GM12878 (cell line): ENCODE measurements around the gene EEFSEC. TPM values are rescaled to one million over a fixed set of nuclear protein-coding genes. Genes with fewer than 3 reads are reported as not detected.

ENCODE experiments used
- ATAC-seq: fragments of 200-7000 bp; cut with Tn5 transposase; 3 replicates; pipeline ENCODE4 v1.9.1; 2020; ENCODE audit warnings: mild to moderate bottlenecking, moderate library complexity
- BruUV-seq: library from RNA; stranded (reverse); fragments of 400-500 nt; replicated peaks from 2 replicates; lab custom pipeline; 2021; lab: Mats Ljungman, UMichigan
- CTCF ChIA-PET: fragments of 300-600 bp; sonication (Branson Sonifier 250); formaldehyde crosslinking; extraction: SDS; loops from one replicate; lab custom pipeline; 2021; ENCODE audit warnings: inconsistent platforms; lab: Yijun Ruan, JAX
- POLR2A ChIA-PET: fragments of 350-600 bp; formaldehyde crosslinking; extraction: SDS; loops from one replicate; lab custom pipeline; 2021; ENCODE audit warnings: inconsistent platforms; lab: Charles Lee
- RAD21 ChIA-PET: fragments of 300-600 bp; sonication (Branson Sonifier 250); formaldehyde crosslinking; loops from one replicate; lab custom pipeline; 2023; ENCODE audit warnings: antibody characterized with exemption; ENCODE audit not compliant: unreplicated experiment; lab: Charles Lee
- SMC1A ChIA-PET: fragments of 300-600 bp; sonication (Branson Sonifier 250); formaldehyde crosslinking; loops from one replicate; lab custom pipeline; 2023; ENCODE audit not compliant: unreplicated experiment, uncharacterized antibody; lab: Charles Lee
- DNase-seq: peaks from one replicate; pipeline ENCODE4 v3.0.0-alpha.2; 2011; ENCODE audit warnings: low read depth, low spot score
- FAIRE-seq: peaks from 3 replicates; lab custom pipeline; 2011; peaks lifted over from hg19 to GRCh38; lab: Jason Lieb, UNC
- H2AFZ ChIP-seq: 2 replicates; pipeline ENCODE4 v1.6.0; 2011; ENCODE audit warnings: low read depth, low read length, control low read depth; ENCODE audit not compliant: control insufficient read depth
- H3K27ac ChIP-seq: 2 replicates; pipeline ENCODE4 v1.5.1; 2011; ENCODE audit warnings: control low read depth; ENCODE audit not compliant: control insufficient read depth, insufficient read depth
- H3K27me3 ChIP-seq, 2 experiments: replicated peaks in 1 of 2; 2 replicates each; pipeline versions ENCODE4 v1.6.0 to v1.6.1; 2011; ENCODE audit warnings: low read length in 1 of 2; ENCODE audit not compliant: control insufficient read depth in 2 of 2, insufficient read depth in 2 of 2
- H3K36me3 ChIP-seq, 2 experiments: 2 replicates each; pipeline ENCODE4 v1.5.1; 2011; ENCODE audit warnings: low read length in 1 of 2; ENCODE audit not compliant: control insufficient read depth in 2 of 2, insufficient read depth in 2 of 2
- H3K4me1 ChIP-seq: 2 replicates; pipeline ENCODE4 v1.6.1; 2011; ENCODE audit warnings: mild to moderate bottlenecking, low read length, moderate library complexity, mixed read lengths; ENCODE audit not compliant: control insufficient read depth, insufficient read depth
- H3K4me2 ChIP-seq: 2 replicates; pipeline ENCODE4 v1.6.0; 2011; ENCODE audit warnings: control low read depth; ENCODE audit not compliant: control insufficient read depth, insufficient read depth
- H3K4me3 ChIP-seq: fragments of 200-600 bp; sonication (generic); 2 replicates; pipeline ENCODE4 v1.5.1; 2016
- H3K79me2 ChIP-seq: 2 replicates; pipeline ENCODE4 v1.6.0; 2011; ENCODE audit warnings: low read length; ENCODE audit not compliant: control insufficient read depth, insufficient read depth
- H3K9ac ChIP-seq: 2 replicates; pipeline ENCODE4 v1.8.0; 2011; ENCODE audit warnings: low read length, control low read depth, mixed read lengths; ENCODE audit not compliant: control insufficient read depth, insufficient read depth
- H3K9me3 ChIP-seq: replicated peaks from 3 replicates; pipeline ENCODE4 v1.5.1; 2011; ENCODE audit warnings: mild to moderate bottlenecking, low read length; ENCODE audit not compliant: control insufficient read depth, insufficient read depth
- H4K20me1 ChIP-seq: 2 replicates; pipeline ENCODE4 v1.6.0; 2011; ENCODE audit not compliant: control insufficient read depth, insufficient read depth
- CUX1 ChIP-seq: IDR thresholded peaks from 2 replicates; pipeline ENCODE4 v1.6.1; 2012; ENCODE audit warnings: improper control_type of control experiment, low read depth, low read length; ENCODE audit not compliant: insufficient replicate concordance
- E4F1 ChIP-seq: fragments of 450-650 bp; IDR thresholded peaks from 2 replicates; pipeline ENCODE4 v1.6.1; 2018; ENCODE audit warnings: borderline replicate concordance, mild to moderate bottlenecking; ENCODE audit not compliant: partially characterized antibody
- ESRRA ChIP-seq: IDR thresholded peaks from 2 replicates; pipeline ENCODE4 v1.6.1; 2012; ENCODE audit warnings: mild to moderate bottlenecking, low read length, improper control_type of control experiment
- KDM1A ChIP-seq: fragments of 200-600 bp; sonication (generic); IDR thresholded peaks from 2 replicates; pipeline ENCODE4 v1.6.1; 2016; ENCODE audit warnings: borderline replicate concordance
- MEF2A ChIP-seq: IDR thresholded peaks from 2 replicates; pipeline ENCODE4 v1.6.1; 2011; ENCODE audit warnings: low read depth, mild to moderate bottlenecking, low read length, moderate library complexity; ENCODE audit not compliant: insufficient read depth
- MYC ChIP-seq: IDR thresholded peaks from 2 replicates; pipeline ENCODE4 v1.6.1; 2011; ENCODE audit warnings: mild to moderate bottlenecking, low read length, moderate library complexity, inconsistent platforms; ENCODE audit not compliant: insufficient read depth, insufficient replicate concordance, insufficient read length, severe bottlenecking
- NFXL1 ChIP-seq: fragments of 450-650 bp; IDR thresholded peaks from 2 replicates; pipeline ENCODE4 v1.6.1; 2017; ENCODE audit warnings: antibody characterized with exemption, mild to moderate bottlenecking, borderline replicate concordance
- PAX5 ChIP-seq: IDR thresholded peaks from 2 replicates; pipeline ENCODE4 v1.6.1; 2011; ENCODE audit warnings: low read depth, low read length, borderline replicate concordance
- PBX3 ChIP-seq: IDR thresholded peaks from 2 replicates; pipeline ENCODE4 v1.6.1; 2011; ENCODE audit warnings: mild to moderate bottlenecking, low read depth, low read length, moderate library complexity; ENCODE audit not compliant: insufficient replicate concordance
- POLR2AphosphoS5 ChIP-seq: IDR thresholded peaks from 2 replicates; pipeline ENCODE4 v1.6.1; 2011; ENCODE audit warnings: mild to moderate bottlenecking, low read length, inconsistent platforms
- RELA ChIP-seq: fragments of 450-650 bp; IDR thresholded peaks from 2 replicates; pipeline ENCODE4 v1.8.0; 2014; ENCODE audit warnings: borderline replicate concordance; ENCODE audit not compliant: partially characterized antibody
- STAT1 ChIP-seq: fragments of 450-650 bp; conservative IDR thresholded peaks from 2 replicates; pipeline ENCODE4 v1.6.1; 2014; ENCODE audit warnings: antibody characterized with exemption, mild to moderate bottlenecking
- SUZ12 ChIP-seq: fragments of 200-600 bp; sonication (generic); IDR thresholded peaks from one replicate; pipeline ENCODE4 v1.6.1; 2018; ENCODE audit warnings: antibody characterized with exemption, mild to moderate bottlenecking; ENCODE audit not compliant: unreplicated experiment
- ZBED1 ChIP-seq: IDR thresholded peaks from 2 replicates; pipeline ENCODE4 v1.6.1; 2016; ENCODE audit warnings: borderline replicate concordance
- ZZZ3 ChIP-seq: IDR thresholded peaks from 2 replicates; pipeline ENCODE4 v1.6.1; 2011; ENCODE audit warnings: low read depth; ENCODE audit not compliant: control insufficient read depth, insufficient read length
- WGBS: methylation state at CpG from one replicate; pipeline ENCODE4 v1.1.6; 2016; ENCODE audit warnings: low lambda C conversion rate; ENCODE audit not compliant: insufficient replicate concordance, insufficient coverage; ENCODE audit errors: missing lambda C conversion rate; 5-methylcytosine and 5-hydroxymethylcytosine counted together
- in situ Hi-C: fragments of 300-500 bp; cut with MboI; formaldehyde crosslinking; loops from 9 replicates; pipeline ENCODE4 v1.14.3; 2018; ENCODE audit warnings: mixed read lengths
- intact Hi-C: fragments of 100-400 bp; cut with micrococcal nuclease; formaldehyde crosslinking; loops from one replicate; pipeline ENCODE4 v1.14.2; 2022; ENCODE audit not compliant: unreplicated experiment
- polyA plus RNA-seq, 11 experiments: library from polyadenylated mRNA; depleted of rRNA in 4 of 11; unstranded in 6 of 11; stranded (reverse) in 5 of 11; fragments of >200 nt; fragmentation: Nextera tagmentation in 4 of 11; fragmentation: Illumina TruSeq in 1 of 11; extraction: Ambion mirVana in 4 of 11; extraction: Trizol in 1 of 11; gene quantifications; 1 replicate in 1 of 11; 2 replicates in 10 of 11; pipeline versions ENCODE4 v1.2.1 to v1.2.3, GENCODE V29; 2011 to 2016; ENCODE audit warnings: inconsistent platforms in 2 of 11, missing spikeins in 2 of 11, low read depth in 1 of 11
- total RNA-seq, 4 experiments: library from RNA; depleted of rRNA in 3 of 4; stranded (reverse); fragments of >200 nt in 3 of 4; fragmentation: Illumina TruSeq in 1 of 4; extraction: Trizol in 1 of 4; gene quantifications; 2 replicates each; pipeline versions ENCODE4 v1.2.1 to v1.2.3, GENCODE V29; 2013 to 2021

Gene EEFSEC
- total and polyA plus RNA-seq, 10 of the 15 experiments (the other 5 are each of a cell fraction or from before 2014, with no cell fraction given): 0.29 to 29.1 (median 16.1) TPM

GRCh38 chr3:128317698-128318231 lies 164.5 kb downstream of the EEFSEC start:
- TF ChIP-seq PAX5 (no peak), CUX1 (no peak), MYC (no peak), ZZZ3 (no peak), NFXL1 (no peak), POLR2AphosphoS5 (no peak), ESRRA (no peak), STAT1 (no peak), SUZ12 (no peak), E4F1 (no peak), MEF2A (no peak), ZBED1 (no peak), PBX3 (no peak), KDM1A (no peak), RELA (no peak)
- TF ChIP-seq, all 136 proteins: peak for 0
- ChIA-PET CTCF (interaction anchor here (1.2 kb wide), 1 partner anchor 31 kb away, joined by 3 read pairs; no protein-coding TSS in a partner anchor), POLR2A (interaction anchor here (0.6 kb wide), 1 partner anchor 356 kb away, joined by 5 read pairs; no protein-coding TSS in a partner anchor), RAD21 (no interaction called here), SMC1A (no interaction called here)
- WGBS: 94% methylated on average over 8 of the region's 8 CpGs
- Histone ChIP-seq H4K20me1 (0 out of 2 replicates have a peak, but pooled peaks cover 3% of the 10 kb centered on the region), H3K27ac (no peak overlapping the region), H3K27me3 (no peaks in the 10 kb centered on the region), H2AFZ (no peak overlapping the region), H3K9me3 (no peaks in the 10 kb centered on the region), H3K4me2 (no peak overlapping the region), H3K4me1 (no peaks in the 10 kb centered on the region), H3K9ac (no peak overlapping the region), H3K79me2 (no peaks in the 10 kb centered on the region), H3K36me3 (peaks cover 0 to 2% of the 10 kb centered on the region in 2 experiments; a peak in 1 of 4 replicates), H3K4me3 (no peak overlapping the region)
- BruUV-seq: no TSS peak
- intact Hi-C loops: no loop called here
- DNase-seq (no peak), ATAC-seq (no peak), FAIRE-seq (no peak)
- in situ Hi-C loops: no loop called here
